ENCODE results near the gene PGLYRP4.

- TF ChIP-seq CTCF (IDR thresholded peaks at IDR 0.05; ENCODE audit: borderline replicate concordance, extremely low read depth, low read length, poor library complexity, severe bottlenecking) (no peak), EZH2 (IDR thresholded peaks at IDR 0.05; ENCODE audit: borderline replicate concordance, low read depth, low read length, severe bottlenecking) (no peak)
Observed at GRCh38 chr1:153344718-153345025, 4.0 kb downstream of the PGLYRP4 start.
